ENCODE measurements around the gene NDRG4. TPM values are rescaled to one million over a fixed set of nuclear protein-coding genes. Genes with fewer than 3 reads are reported as not detected.

Gene NDRG4
- total RNA-seq, 2 donors from 2014 or later, result 81.9 to 95.9 TPM

DNA sequence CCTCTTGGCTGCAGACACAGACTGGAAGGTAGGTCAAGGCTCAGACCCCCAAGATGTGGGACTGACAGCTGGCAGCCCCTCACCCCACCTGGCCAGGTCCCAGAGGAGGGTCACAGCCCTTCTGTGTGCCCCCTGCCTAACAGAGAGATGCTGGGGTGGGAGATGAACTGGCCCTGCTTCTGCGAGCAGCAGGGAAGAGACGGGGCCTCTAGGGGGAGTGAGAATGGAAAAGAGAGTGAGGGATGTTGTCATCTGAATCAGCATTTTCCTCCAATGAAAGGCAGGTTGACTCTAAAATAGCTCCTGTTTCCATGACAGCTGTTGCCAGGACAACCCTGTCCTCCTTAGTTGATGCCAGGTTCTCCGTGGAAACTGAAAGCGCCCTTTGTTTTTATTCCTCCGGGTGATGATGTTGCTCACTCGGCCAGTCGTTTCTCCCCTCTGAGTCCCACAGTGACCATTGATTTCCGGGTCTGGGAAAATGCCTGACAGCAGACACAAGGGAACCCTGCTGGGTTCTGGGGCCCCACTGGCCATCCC lies 4.9 kb upstream of the NDRG4 start:
- Histone ChIP-seq H3K4me3 (ENCODE audit: low read length) (no peak overlapping the region), H3K27ac (ENCODE audit: low read depth, low read length) (peak overlapping the region; percentile 99), H3K9ac (ENCODE audit: extremely low read depth, low read length, poor library complexity, severe bottlenecking) (no peak overlapping the region), H3K36me3 (ENCODE audit: control insufficient read depth, insufficient read depth, low read length) (peaks cover 15% of the 10 kb centered on the region), H3K9me3 (ENCODE audit: control insufficient read depth, low read length) (no peaks in the 10 kb centered on the region), H3K27me3 (ENCODE audit: control insufficient read depth, insufficient read depth, low read length, poor library complexity, severe bottlenecking) (no peaks in the 10 kb centered on the region), H3K4me1 (ENCODE audit: control insufficient read depth, insufficient read depth, low read length) (peaks cover 12% of the 10 kb centered on the region)
- TF ChIP-seq, protein P1, sequence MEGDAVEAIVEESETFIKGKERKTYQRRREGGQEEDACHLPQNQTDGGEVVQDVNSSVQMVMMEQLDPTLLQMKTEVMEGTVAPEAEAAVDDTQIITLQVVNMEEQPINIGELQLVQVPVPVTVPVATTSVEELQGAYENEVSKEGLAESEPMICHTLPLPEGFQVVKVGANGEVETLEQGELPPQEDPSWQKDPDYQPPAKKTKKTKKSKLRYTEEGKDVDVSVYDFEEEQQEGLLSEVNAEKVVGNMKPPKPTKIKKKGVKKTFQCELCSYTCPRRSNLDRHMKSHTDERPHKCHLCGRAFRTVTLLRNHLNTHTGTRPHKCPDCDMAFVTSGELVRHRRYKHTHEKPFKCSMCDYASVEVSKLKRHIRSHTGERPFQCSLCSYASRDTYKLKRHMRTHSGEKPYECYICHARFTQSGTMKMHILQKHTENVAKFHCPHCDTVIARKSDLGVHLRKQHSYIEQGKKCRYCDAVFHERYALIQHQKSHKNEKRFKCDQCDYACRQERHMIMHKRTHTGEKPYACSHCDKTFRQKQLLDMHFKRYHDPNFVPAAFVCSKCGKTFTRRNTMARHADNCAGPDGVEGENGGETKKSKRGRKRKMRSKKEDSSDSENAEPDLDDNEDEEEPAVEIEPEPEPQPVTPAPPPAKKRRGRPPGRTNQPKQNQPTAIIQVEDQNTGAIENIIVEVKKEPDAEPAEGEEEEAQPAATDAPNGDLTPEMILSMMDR (conservative IDR thresholded peaks at IDR 0.05), result peak; percentile 70
- Mint-ChIP-seq H3K27ac (peak overlapping the region; percentile 79), H3K36me3 (ENCODE audit: low read depth) (peaks cover 25% of the 10 kb centered on the region), H3K4me1 (peaks cover 3% of the 10 kb centered on the region), H3K27me3 (ENCODE audit: insufficient read depth) (no peaks in the 10 kb centered on the region), H3K9me3 (no peaks in the 10 kb centered on the region), H3K4me3 (no peak overlapping the region)
- 9 to 43% methylated on average over 7 to 8 of the region's 8 CpGs for whole genome bisulfite sequencing, 2 experiments (ENCODE audit: insufficient coverage in 1 of 2, insufficient read length in 1 of 2)
- DNase-seq, result peak; percentile 94

DNA sequence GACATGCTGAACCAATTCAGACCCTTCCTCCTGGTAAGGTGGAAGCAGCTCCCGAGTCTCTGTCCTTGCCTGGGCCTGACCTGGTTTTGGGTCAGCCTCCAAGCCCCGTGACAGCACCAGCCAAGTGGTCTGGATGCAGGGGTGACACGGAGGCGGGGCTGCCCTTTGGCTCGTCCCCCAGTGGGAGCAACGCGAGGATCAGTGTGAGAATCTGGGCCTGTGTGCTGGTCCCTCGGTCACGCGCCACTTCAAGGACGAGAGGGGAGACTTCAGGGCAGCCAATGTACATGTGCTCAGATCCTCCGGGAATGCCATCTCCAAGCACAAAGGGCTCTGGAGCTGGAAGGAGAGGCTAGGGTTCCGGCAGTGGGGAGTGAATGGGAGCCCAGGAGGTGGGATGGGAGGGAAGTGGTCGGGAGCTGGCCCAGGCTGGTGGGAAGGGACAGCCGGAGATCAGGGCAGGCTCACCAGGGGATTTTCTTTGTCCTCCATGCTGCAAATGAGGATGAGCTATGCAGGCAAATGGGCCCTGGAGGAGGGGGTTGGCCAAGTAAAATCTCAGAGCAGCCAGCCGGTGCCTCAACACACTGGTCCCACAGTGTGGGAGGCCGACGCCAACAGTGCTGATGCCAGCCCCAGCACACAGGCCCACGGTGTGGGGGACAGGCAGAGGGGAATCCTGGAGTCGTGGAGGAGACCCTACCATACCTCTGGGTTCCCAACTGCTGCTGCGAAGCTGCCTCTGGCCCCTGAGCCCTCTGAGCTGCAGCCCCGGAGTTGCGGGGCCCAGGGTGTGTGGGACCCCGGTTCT lies 4.2 kb upstream of the NDRG4 start:
- Mint-ChIP-seq H3K4me1 (peaks cover 3% of the 10 kb centered on the region), H3K9me3 (no peaks in the 10 kb centered on the region), H3K27ac (peak overlapping the region; percentile 79), H3K36me3 (ENCODE audit: low read depth) (peaks cover 21% of the 10 kb centered on the region), H3K4me3 (no peak overlapping the region), H3K27me3 (ENCODE audit: insufficient read depth) (no peaks in the 10 kb centered on the region)
- Histone ChIP-seq H3K36me3 (ENCODE audit: control insufficient read depth, insufficient read depth, low read length) (peaks cover 11% of the 10 kb centered on the region), H3K27ac (ENCODE audit: low read depth, low read length) (peak overlapping the region; percentile 99), H3K9me3 (ENCODE audit: control insufficient read depth, low read length) (no peaks in the 10 kb centered on the region), H3K9ac (ENCODE audit: extremely low read depth, low read length, poor library complexity, severe bottlenecking) (no peak overlapping the region), H3K27me3 (ENCODE audit: control insufficient read depth, insufficient read depth, low read length, poor library complexity, severe bottlenecking) (no peaks in the 10 kb centered on the region), H3K4me3 (ENCODE audit: low read length) (no peak overlapping the region), H3K4me1 (ENCODE audit: control insufficient read depth, insufficient read depth, low read length) (peaks cover 12% of the 10 kb centered on the region)
- WGBS, 2 experiments (ENCODE audit: insufficient coverage in 1 of 2, insufficient read length in 1 of 2), result 56 to 77% methylated on average over 18 to 24 of the region's 24 CpGs
- peak; percentile 62 for DNase-seq
- TF ChIP-seq, protein P1 (conservative IDR thresholded peaks at IDR 0.05), result no peak

DNA sequence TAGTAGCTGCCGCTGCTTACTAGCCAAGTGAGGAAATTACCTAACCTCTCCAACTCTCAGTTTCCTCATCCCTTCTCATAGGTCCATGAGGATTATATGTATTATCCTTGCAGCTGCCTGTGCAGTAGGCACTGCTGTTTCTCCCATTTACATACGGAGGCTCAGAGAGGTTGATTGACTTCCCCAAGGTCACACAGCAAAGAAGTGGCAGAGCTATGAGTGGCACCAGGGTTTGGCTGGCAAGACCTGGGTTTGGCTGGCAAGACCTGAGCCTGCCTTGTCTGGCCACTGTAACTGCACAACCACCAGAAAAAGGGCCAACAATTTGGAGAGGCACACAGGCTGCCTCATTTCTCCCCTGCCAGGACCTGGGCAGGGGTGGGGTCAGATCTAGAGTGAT lies 2.5 kb upstream of the NDRG4 start:
- peaks cover 16% of the 10 kb centered on the region for H3K36me3 Mint-ChIP-seq (ENCODE audit: low read depth)
- Histone ChIP-seq H3K27me3 (ENCODE audit: control insufficient read depth, insufficient read depth, low read length, poor library complexity, severe bottlenecking) (no peaks in the 10 kb centered on the region), H3K9ac (ENCODE audit: extremely low read depth, low read length, poor library complexity, severe bottlenecking) (no peak overlapping the region), H3K4me1 (ENCODE audit: control insufficient read depth, insufficient read depth, low read length) (peaks cover 12% of the 10 kb centered on the region), H3K27ac (ENCODE audit: low read depth, low read length) (no peak overlapping the region), H3K9me3 (ENCODE audit: control insufficient read depth, low read length) (no peaks in the 10 kb centered on the region), H3K4me3 (ENCODE audit: low read length) (no peak overlapping the region), H3K36me3 (ENCODE audit: control insufficient read depth, insufficient read depth, low read length) (peaks cover 16% of the 10 kb centered on the region)
- WGBS, 2 experiments (ENCODE audit: insufficient coverage in 1 of 2, insufficient read length in 1 of 2), result 93% methylated on average over 2 of the region's 2 CpGs
- no peak overlapping the region for H3K27ac Mint-ChIP-seq
- H3K27me3 Mint-ChIP-seq (ENCODE audit: insufficient read depth), result no peaks in the 10 kb centered on the region
- H3K4me1 Mint-ChIP-seq, result peaks cover 8% of the 10 kb centered on the region
- peak; percentile 31 for DNase-seq
- TF ChIP-seq, protein P1 (conservative IDR thresholded peaks at IDR 0.05), result no peak
- H3K9me3 Mint-ChIP-seq, result no peaks in the 10 kb centered on the region
- H3K4me3 Mint-ChIP-seq, result no peak overlapping the region
